BJ (cell line): ENCODE measurements around the gene SCFD1. TPM values are rescaled to one million over a fixed set of nuclear protein-coding genes. Genes with fewer than 3 reads are reported as not detected.
"Not testable (repeated sequence)": the region's sequence is repeated elsewhere in the genome, so short reads cannot be mapped to it uniquely, and the experiment has no call there.

ENCODE experiments used
- CTCF ChIA-PET: fragments of 350-600 bp; formaldehyde crosslinking; extraction: SDS; loops from one replicate; lab custom pipeline; 2021; ENCODE audit warnings: antibody characterized with exemption, inconsistent platforms; lab: Yijun Ruan, JAX
- POLR2A ChIA-PET: fragments of 300-600 bp; sonication (Branson Sonifier 250); formaldehyde crosslinking; extraction: SDS; loops from one replicate; lab custom pipeline; 2021; ENCODE audit warnings: antibody characterized with exemption; lab: Charles Lee
- DNase-seq: peaks from one replicate; pipeline ENCODE4 v3.0.0-alpha.2; 2011; ENCODE audit warnings: low read depth
- H3K27me3 ChIP-seq: 2 replicates; pipeline ENCODE4 v1.6.0; 2011; ENCODE audit warnings: low read length; ENCODE audit not compliant: control insufficient read depth, insufficient read depth
- H3K36me3 ChIP-seq: 2 replicates; pipeline ENCODE4 v1.5.1; 2011; ENCODE audit warnings: low read length; ENCODE audit not compliant: control insufficient read depth, insufficient read depth
- H3K4me3 ChIP-seq: 2 replicates; pipeline ENCODE4 v1.5.1; 2011; ENCODE audit warnings: low read depth, mild to moderate bottlenecking, control low read depth, low read length
- CTCF ChIP-seq: IDR thresholded peaks from 2 replicates; pipeline ENCODE4 v1.5.1; 2011; ENCODE audit warnings: low read depth, mild to moderate bottlenecking, control low read depth, inconsistent platforms, low read length, moderate library complexity; ENCODE audit not compliant: insufficient read depth
- polyA plus RNA-seq: library from polyadenylated mRNA; depleted of rRNA; stranded (reverse); fragments of >200 nt; gene quantifications from 2 replicates; pipeline ENCODE4 v1.2.3, GENCODE V29; 2011

SCFD1 gene
- polyA plus RNA-seq, 1 experiment, result 61.0 TPM

- TF ChIP-seq CTCF, result no peak
- ChIA-PET CTCF (no interaction called here), POLR2A (no interaction called here)
- Histone ChIP-seq H3K4me3 (no peak overlapping the region), H3K36me3 (no peaks in the 10 kb centered on the region), H3K27me3 (no peaks in the 10 kb centered on the region)
- DNase-seq, result no peak
These were observed 19.1 kb downstream of the SCFD1 start for GRCh38 chr14:30641207-30641606.

DNA sequence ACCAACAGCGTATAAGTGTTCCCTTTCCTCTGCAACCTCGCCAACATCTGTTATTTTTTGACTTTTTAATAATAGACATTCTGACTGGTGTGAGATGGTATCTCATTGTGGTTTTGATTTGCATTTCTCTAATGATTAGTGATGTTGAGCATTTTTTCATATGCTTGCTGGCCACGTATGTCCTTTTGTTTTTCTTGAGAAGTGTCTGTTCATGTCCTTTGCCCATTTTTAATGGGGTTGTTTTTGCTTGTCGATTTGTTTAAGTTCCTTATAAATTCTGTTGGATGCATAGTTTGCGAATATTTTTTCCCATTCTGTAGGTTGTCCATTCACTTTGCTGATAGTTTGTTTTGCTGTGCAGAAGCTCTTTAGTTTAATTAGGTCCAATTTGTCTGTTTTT is 22.3 kb downstream of the SCFD1 start:
- H3K36me3 ChIP-seq, H3K27me3 ChIP-seq, H3K4me3 ChIP-seq, DNase-seq, POLR2A ChIA-PET: not testable (repeated sequence)
- CTCF ChIA-PET, result interaction anchor here (0.7 kb wide), 1 partner anchor 17 kb away, joined by 3 read pairs; no protein-coding TSS in a partner anchor

DNA sequence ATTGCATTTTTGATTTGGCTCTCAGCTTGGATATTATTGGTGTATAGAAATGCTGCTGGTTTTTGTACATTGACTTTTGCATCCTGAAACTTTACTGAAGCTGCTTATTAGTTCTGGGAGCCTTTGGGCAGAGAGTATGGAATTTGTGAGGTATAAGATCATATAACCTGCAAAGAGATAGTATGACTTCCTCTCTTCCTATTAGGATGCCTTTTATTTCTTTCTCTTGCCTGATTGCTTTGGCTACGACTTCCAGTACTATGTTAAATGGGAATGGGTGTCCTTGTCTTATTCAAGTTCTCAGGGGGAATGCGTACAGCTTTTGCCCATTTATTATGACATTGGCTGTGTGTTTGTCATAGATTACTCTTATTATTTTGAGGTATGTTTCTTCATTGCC is 23.5 kb downstream of the SCFD1 start:
- peaks cover 5% of the 10 kb centered on the region for H3K36me3 ChIP-seq
- CTCF ChIA-PET, result interaction anchor here (0.8 kb wide), 1 partner anchor 122 kb away, joined by 3 read pairs; no protein-coding TSS in a partner anchor

DNA sequence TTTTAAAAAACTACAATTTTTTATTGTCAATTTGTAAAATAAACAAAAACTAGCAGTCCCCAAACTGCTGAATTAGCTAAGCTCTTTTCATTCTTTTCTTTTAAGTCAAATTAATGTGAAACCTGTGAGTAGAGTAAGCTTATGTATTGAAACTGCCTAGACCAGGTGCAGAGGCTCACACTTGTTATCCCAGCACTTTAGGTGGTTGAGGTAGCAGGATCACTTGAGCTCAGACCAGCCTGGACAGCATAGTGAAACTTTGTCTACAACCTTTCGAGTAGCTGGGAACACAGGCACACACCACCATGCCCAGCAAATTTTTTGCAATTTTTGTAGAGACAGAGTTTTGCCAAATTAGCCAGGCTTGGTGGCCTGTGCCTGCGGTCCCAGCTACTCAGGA is 26.4 kb downstream of the SCFD1 start:
- TF ChIP-seq CTCF, result no peak
- Histone ChIP-seq H3K27me3 (no peaks in the 10 kb centered on the region), H3K4me3 (no peak overlapping the region), H3K36me3 (peaks cover 9% of the 10 kb centered on the region)
- POLR2A ChIA-PET, result no interaction called here
- DNase-seq, result no peak
- CTCF ChIA-PET, result interaction anchor here (1.1 kb wide), 1 partner anchor 10 kb away, joined by 3 read pairs; no protein-coding TSS in a partner anchor

More for the DNA sequence above, 23.5 kb downstream of the SCFD1 start:
- no peak overlapping the region for H3K4me3 ChIP-seq
- no peak for TF ChIP-seq CTCF
- DNase-seq, result no peak
- H3K27me3 ChIP-seq, result no peaks in the 10 kb centered on the region
- POLR2A ChIA-PET, result no interaction called here

DNA sequence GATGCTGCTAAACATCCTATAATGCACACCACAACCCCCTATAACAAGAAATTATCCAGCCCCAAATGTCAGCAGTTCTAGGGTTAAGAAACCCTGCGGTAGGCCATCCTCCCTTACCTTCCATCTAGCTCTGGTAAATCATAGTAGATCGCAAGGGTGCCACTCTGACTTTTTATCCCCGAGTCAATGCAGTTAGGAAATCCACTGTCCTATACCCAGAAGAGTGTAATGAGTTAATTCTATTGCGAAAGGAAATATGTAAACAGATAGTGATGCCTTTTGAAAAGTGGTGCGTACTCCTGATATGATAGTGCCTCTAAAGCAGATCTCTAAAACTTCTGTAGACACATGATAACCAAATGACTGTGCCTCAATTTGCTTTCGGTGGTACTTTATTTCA is 29.8 kb downstream of the SCFD1 start:
- Histone ChIP-seq H3K27me3 (no peaks in the 10 kb centered on the region), H3K36me3 (peaks cover 17% of the 10 kb centered on the region), H3K4me3 (no peak overlapping the region)
- POLR2A ChIA-PET, result no interaction called here
- CTCF ChIA-PET, result no interaction called here
- DNase-seq, result no peak
- TF ChIP-seq CTCF, result no peak

DNA sequence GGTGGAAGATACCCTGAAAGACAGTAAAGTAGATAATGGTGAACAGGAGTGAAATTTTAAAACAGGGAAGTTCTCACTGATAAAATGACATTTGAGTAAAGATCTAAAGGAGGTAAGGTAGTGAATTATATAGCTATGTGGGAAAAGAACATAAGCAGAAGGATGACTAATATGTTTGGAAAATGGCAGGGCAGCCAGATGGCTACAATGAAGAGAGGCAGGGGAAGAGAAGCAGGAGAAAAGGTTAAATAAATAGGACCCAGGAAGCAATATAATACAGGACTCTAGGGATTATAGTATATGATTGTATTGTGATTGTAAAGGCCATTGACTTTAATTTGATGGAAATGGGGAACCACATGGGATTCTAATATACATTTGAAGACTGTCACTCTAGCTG is 33.0 kb downstream of the SCFD1 start:
- Histone ChIP-seq H3K4me3 (no peak overlapping the region), H3K27me3 (no peaks in the 10 kb centered on the region), H3K36me3 (peaks cover 15% of the 10 kb centered on the region)
- no peak for TF ChIP-seq CTCF
- no peak for DNase-seq
- POLR2A ChIA-PET, result interaction anchor here (1.1 kb wide), 1 partner anchor 34 kb away, joined by 3 read pairs; no protein-coding TSS in a partner anchor
- CTCF ChIA-PET, result interaction anchor here (0.9 to 1.3 kb wide), 4 partner anchors 15 to 252 kb away, joined by 3 to 4 read pairs (median 4); no protein-coding TSS in a partner anchor
